ENCODE results near the gene MSANTD3.

DNA sequence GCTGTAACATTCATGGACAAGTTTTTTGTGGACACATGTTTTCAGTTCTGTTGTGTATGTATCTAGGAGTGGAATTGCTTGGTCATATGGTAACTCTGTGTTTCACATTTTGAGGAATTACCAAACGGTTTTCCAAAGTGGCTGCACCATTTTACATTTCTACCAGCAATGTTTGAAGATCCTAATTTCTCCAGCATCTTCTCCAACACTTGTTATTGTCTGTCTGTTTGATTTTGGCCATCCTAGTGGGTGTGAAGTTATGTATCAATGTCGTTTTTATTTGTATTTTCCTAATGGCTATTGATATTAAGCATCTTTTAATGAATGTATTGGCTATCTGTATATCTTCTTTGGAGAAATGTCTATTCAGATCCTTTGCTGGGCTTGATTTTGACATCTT lies 52.9 kb downstream of the MSANTD3 start:
- TF ChIP-seq ARNT (IDR thresholded peaks at IDR 0.05) = no peak
- no peak for TF ChIP-seq L3MBTL2 (conservative IDR thresholded peaks at IDR 0.05)
- TF ChIP-seq, protein P1, sequence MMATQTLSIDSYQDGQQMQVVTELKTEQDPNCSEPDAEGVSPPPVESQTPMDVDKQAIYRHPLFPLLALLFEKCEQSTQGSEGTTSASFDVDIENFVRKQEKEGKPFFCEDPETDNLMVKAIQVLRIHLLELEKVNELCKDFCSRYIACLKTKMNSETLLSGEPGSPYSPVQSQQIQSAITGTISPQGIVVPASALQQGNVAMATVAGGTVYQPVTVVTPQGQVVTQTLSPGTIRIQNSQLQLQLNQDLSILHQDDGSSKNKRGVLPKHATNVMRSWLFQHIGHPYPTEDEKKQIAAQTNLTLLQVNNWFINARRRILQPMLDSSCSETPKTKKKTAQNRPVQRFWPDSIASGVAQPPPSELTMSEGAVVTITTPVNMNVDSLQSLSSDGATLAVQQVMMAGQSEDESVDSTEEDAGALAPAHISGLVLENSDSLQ (IDR thresholded peaks at IDR 0.05) = no peak
- no peak for TF ChIP-seq BHLHE40 (IDR thresholded peaks at IDR 0.05; ENCODE audit: borderline replicate concordance)
- TF ChIP-seq TARDBP (IDR thresholded peaks at IDR 0.05) = no peak
- no peak for TF ChIP-seq FOXM1 (IDR thresholded peaks at IDR 0.05; ENCODE audit: borderline replicate concordance)
- TF ChIP-seq SUZ12 (IDR thresholded peaks at IDR 0.05) = no peak
- no peak for TF ChIP-seq FOXK2 (IDR thresholded peaks at IDR 0.05)
- no peak for TF ChIP-seq FOXA1 (IDR thresholded peaks at IDR 0.05)
- no peak for TF ChIP-seq SP1 (IDR thresholded peaks at IDR 0.05)

Measured in HEK293T (cell line).